HUES64 (cell line): ENCODE results near the gene CSN3.

Source experiments
- H3K27ac ChIP-seq: 2 replicates; pipeline ENCODE4 v1.7.0; 2013; ENCODE audit warnings: low read depth, low read length, inconsistent platforms
- H3K27me3 ChIP-seq: 2 replicates; pipeline ENCODE4 v1.6.1; 2013; ENCODE audit warnings: mild to moderate bottlenecking, low read length; ENCODE audit not compliant: insufficient read depth
- H3K36me3 ChIP-seq: 2 replicates; pipeline ENCODE4 v1.6.1; 2013; ENCODE audit warnings: mild to moderate bottlenecking, low read length; ENCODE audit not compliant: insufficient read depth
- H3K4me1 ChIP-seq: 2 replicates; pipeline ENCODE4 v1.6.1; 2013; ENCODE audit warnings: mild to moderate bottlenecking, low read length, moderate library complexity; ENCODE audit not compliant: insufficient read depth
- H3K4me3 ChIP-seq: 2 replicates; pipeline ENCODE4 v1.5.1; 2013; ENCODE audit warnings: mild to moderate bottlenecking, low read length, moderate library complexity
- H3K9ac ChIP-seq: 2 replicates; pipeline ENCODE4 v1.6.1; 2013; ENCODE audit warnings: mild to moderate bottlenecking, low read depth, low read length
- H3K9me3 ChIP-seq: 2 replicates; pipeline ENCODE4 v1.6.1; 2013; ENCODE audit warnings: low read depth, low read length; ENCODE audit not compliant: insufficient read depth
- WGBS: fragments of 150-250, 120-280 bp; methylation state at CpG from one replicate; pipeline ENCODE4 v1.1.7; 2013; ENCODE audit warnings: missing lambda C conversion rate; 5-methylcytosine and 5-hydroxymethylcytosine counted together

The CSN3 gene

GRCh38 chr4:70297576-70297975 is 55.2 kb downstream of the CSN3 start:
- no peaks in the 10 kb centered on the region for H3K27me3 ChIP-seq
- H3K9me3 ChIP-seq = no peaks in the 10 kb centered on the region
- H3K27ac ChIP-seq = no peak overlapping the region
- H3K4me3 ChIP-seq = no peak overlapping the region
- H3K4me1 ChIP-seq = no peaks in the 10 kb centered on the region
- H3K36me3 ChIP-seq = no peaks in the 10 kb centered on the region
- H3K9ac ChIP-seq = no peak overlapping the region

DNA sequence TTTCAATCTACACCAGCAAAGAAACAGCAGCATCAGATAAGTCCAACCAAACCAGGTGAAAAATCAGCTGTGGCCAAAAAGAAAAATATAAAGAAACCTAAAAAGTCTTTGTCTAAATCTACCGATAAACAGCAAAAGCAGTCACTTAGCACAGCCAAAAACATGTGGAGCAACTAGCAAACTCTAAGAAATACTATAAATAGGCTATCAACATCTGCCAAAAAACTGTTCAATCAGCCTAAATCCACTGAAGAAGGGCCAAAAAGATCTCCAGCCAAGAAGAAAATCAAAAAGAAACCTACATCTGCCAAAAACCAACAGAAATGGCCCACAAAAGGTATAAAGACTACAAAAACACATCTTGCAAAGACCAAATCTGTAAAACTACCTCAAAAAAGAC is 55.7 kb downstream of the CSN3 start:
- no peaks in the 10 kb centered on the region for H3K4me1 ChIP-seq
- 100% methylated on average over 1 of the region's 1 CpG for WGBS
- no peak overlapping the region for H3K27ac ChIP-seq
- H3K36me3 ChIP-seq = no peaks in the 10 kb centered on the region
- H3K9ac ChIP-seq = no peak overlapping the region
- H3K27me3 ChIP-seq = no peaks in the 10 kb centered on the region
- no peaks in the 10 kb centered on the region for H3K9me3 ChIP-seq
- no peak overlapping the region for H3K4me3 ChIP-seq

DNA sequence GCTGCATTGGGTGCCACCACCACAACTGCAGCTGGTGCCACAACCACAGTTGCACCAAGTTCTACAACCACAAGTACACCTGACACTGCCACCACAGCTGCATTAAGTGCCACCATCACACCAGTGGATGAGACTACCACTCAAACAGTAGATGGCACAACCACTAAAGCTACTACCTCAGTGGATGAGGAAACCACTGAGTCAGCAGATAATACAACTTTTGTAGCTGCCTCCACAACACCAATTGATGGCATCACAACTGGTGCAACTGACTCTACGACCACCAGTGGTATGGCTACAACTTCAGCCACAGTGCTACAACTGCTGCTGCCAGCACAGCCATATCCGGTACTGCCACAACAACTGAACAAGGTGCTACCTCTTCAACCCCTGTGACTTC is 57.2 kb downstream of the CSN3 start:
- H3K9me3 ChIP-seq = no peaks in the 10 kb centered on the region
- H3K36me3 ChIP-seq = no peaks in the 10 kb centered on the region
- no peak overlapping the region for H3K4me3 ChIP-seq
- no peaks in the 10 kb centered on the region for H3K4me1 ChIP-seq
- H3K27ac ChIP-seq = no peak overlapping the region
- H3K9ac ChIP-seq = no peak overlapping the region
- WGBS = 94% methylated on average over 2 of the region's 2 CpGs
- no peaks in the 10 kb centered on the region for H3K27me3 ChIP-seq

DNA sequence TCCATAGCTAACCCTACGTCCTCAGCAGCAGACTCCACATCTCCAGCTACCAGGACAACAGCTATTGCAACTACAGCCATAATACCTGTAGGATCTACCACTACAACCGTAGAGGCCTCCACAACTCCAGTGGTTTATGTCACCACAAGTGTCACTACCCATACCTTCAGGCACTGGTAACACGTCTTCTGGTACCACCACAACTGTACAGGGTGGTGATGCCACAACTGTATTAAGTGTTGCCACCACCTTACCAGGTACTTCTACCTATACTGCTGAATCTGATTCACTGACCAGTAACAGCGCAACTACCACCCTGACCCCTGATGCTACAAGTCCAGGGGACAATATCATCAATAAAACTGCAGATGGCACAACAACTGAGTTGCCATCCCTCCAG is 57.8 kb downstream of the CSN3 start:
- Histone ChIP-seq H3K4me1 (no peaks in the 10 kb centered on the region), H3K27me3 (no peaks in the 10 kb centered on the region), H3K9me3 (no peaks in the 10 kb centered on the region), H3K36me3 (no peaks in the 10 kb centered on the region), H3K27ac (no peak overlapping the region), H3K9ac (no peak overlapping the region), H3K4me3 (no peak overlapping the region)
- WGBS = 91% methylated on average over 4 of the region's 4 CpGs
